GM19463 (cell line): Measurements from ENCODE around the gene CAB39L.
"Not testable (repeated sequence)": the region's sequence is repeated elsewhere in the genome, so short reads cannot be mapped to it uniquely, and the experiment has no call there.

Source experiments
- ATAC-seq: cut with Tn5 transposase; IDR thresholded peaks from one replicate; pipeline ENCODE4 v1.9.1; 2021; ENCODE audit warnings: mild to moderate bottlenecking, moderate library complexity; ENCODE audit not compliant: unreplicated experiment

Gene CAB39L

GRCh38 chr13:49348751-49349150 lies 95.1 kb downstream of the CAB39L start:
- ATAC-seq, result no peak

DNA sequence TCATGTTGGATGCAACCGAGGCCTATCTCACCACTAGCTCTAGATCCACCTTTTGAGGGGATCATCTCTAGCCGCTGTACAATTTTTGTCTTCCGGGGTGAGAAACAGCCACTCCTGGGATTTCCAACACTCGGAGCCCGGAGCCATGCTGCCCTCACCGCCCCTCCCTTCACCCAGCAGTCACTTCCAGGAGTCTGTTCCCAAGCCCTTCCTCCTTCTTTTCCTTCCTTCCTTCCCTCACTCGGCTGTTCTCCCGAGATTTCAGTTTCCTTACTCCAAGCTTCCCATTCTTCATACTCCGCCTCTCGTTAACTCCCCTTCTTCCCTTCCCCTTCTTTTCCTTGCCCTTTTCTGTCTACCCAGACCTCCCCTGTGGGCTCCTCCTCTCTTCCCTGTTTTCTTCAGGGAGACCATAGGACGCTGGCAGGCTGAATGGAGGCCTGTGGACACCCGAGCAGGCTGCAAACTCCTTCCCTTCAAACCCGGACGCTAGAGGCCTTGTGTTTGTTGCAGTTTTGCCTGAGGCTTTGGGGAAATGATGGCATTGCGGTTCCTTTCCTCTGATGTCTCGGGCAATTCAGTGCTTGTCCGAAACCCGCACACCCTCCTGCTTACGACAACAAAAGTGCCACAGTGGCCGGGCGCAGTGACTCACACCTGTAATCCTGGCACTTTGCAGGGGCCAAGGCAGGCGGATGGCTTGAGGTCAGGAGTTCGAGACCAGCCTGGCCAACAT lies 96.0 kb downstream of the CAB39L start:
- ATAC-seq, result no peak

GRCh38 chr13:49346460-49346859 lies 97.4 kb downstream of the CAB39L start:
- ATAC-seq, result no peak

- no peak for ATAC-seq
Measured at GRCh38 chr13:49343731-49344130, 100.1 kb downstream of the CAB39L start.

GRCh38 chr13:49343255-49343654 lies 100.6 kb downstream of the CAB39L start:
- no peak for ATAC-seq

DNA sequence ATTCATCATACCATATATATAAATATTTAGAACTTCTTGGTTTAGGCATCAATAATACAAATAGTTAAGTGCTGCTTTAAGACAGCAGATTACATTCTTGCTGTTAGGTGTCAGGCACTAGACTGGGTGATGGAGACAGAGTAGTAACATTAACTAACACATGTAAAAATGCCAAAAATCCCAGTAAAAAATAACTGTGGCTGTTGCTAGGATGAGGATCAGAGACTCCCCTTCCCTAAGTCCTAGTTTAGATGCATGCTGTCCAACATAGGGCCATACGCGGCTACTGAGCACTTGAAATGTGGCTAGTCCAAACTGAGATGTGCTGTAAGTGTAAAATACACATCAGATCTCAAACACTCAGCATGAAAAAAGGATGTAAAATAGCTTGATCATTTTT lies 101.4 kb downstream of the CAB39L start:
- no peak for ATAC-seq

GRCh38 chr13:49341941-49342340 lies 101.9 kb downstream of the CAB39L start:
- ATAC-seq, result no peak

GRCh38 chr13:49341517-49341916 lies 102.3 kb downstream of the CAB39L start:
- no peak for ATAC-seq

DNA sequence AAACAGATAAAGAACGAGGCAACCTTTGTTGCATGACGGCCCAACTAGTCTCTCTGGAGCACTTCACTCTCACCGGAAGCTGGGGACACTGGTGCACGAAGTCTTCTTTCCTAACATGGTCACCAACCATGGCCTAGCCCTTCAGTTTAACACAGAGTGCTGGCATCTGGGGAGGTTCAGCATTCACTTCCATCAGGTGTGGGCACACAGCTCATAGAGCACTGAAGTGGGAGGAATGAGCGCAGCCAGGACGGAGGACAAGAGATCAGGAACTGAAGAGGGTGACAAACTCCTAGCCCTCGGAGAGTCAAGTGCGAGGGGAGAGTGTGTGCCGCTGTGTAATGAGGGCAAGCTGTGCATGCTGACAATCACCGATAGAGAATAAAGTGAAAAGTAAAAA lies 103.7 kb downstream of the CAB39L start:
- no peak for ATAC-seq

DNA sequence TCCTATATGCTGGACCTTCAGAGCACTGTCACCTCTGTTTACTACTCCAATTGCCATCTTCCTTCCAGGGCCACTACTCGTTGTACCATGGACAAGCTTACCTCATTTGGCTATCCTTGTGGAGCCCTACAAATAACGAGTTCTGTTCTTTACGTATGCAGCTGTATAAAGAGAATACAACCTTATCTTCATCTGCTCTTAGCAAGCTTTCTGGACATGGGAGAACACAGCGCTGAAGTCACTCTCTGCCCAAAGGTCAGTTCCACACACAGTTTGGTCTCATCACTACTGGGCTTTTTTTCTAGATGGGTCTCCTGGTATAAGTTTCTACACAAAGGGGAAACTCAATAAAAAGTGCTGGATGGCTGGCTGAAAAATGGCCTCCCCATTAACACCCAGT lies 107.2 kb downstream of the CAB39L start:
- ATAC-seq, result no peak

- no peak for ATAC-seq
Measured at GRCh38 chr13:49330546-49330864, 113.4 kb downstream of the CAB39L start.

DNA sequence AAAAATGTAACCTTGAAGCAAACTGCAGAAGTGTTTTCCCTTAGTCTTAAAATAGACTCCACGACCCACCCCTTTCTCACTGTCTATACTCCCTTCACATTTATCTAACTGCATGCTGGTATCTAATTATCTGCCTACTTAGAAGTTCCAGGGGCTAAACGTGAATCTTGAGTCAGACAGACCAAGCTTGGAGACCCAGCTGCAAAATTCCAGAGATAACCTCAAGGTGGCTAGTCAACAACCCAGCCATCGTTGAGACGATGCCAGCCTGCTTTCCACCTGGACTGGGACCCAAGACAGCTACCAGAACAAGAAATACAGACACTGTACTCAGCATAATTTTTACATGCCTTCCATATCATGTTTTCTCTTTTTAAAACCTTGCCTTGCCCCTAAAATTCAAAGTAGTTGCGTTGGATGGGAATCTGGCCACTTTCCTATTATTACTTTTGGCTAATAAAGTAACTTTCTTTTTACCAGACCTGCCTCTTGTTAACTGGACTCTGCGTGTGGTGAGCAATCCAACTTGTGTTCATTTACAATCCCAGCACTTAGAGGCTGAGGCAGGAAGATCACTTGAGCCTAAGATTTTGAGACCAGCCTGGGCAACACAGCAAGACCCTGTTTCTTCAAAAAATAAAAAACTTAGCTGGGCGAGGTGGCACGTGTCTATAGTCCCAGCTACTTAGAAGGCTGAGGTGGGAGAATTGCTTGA lies 113.9 kb downstream of the CAB39L start:
- ATAC-seq, result no peak

DNA sequence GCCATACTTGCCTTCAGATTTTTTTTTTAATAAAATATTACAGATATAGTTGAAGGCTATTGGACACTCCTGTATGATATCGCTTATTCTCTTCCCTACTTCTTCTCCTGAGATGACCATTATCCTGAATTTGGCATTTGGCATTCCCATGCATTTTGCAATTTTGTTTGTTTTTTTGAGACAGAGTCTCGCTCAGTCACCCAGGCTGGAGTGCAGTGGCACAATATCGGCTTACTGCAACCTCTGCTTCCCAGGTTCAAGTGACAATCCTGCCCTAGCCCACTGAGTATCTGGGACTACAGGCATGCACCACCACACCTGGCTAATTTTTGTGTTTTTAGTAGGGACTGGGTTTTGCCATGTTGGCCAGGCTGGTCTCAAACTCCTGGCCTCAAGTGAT lies 116.7 kb downstream of the CAB39L start:
- ATAC-seq, result not testable (repeated sequence)

DNA sequence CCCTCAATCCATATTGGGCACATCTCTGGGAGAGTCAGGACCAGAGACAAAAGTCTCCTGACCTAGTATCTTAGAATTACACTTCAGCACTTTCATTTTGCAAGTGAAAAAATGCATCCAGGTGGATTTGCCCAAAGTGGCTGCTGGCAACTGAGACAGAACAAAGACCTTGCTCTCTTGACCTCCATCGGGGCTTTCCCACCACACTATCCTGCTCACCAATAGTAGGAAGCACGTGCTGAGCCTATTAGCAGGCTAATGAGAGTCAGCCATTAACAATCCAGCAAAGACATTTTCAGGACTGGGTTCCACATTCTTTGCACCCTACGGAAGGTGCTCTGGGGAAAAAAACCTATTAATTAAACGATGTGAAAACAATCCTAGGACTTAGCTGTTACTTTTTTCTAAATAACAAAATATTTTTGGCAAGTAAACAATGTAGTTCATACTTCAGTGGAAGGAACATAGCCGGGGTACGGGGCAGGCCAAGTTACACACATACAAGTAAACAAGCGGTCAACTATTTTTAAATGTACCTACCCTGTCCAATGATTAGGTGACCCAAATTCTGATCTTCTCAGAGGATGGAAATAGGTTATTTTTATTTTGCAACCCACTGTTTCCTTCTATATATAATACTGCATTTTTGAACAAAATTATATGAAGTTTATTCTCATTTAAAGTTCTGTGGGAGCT lies 117.5 kb downstream of the CAB39L start:
- ATAC-seq, result no peak

DNA sequence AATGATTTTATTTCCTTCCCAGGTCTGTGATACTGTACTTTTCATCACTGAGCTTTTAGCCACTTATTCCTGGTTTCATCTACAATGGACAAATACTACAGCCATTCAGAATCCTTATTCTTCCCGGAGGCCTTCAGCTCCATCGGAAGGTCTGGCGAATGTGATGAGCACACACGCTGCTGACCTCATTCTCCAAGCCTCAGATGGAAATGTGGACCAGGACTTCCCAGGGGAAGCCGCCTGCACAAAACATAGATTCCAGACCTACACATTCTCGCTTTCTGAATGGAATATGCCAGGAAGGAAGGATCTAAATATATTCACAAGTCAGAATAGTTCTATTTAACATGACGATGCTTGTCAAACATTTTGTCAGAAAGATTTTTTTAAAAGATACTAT lies 120.5 kb downstream of the CAB39L start:
- ATAC-seq, result no peak

DNA sequence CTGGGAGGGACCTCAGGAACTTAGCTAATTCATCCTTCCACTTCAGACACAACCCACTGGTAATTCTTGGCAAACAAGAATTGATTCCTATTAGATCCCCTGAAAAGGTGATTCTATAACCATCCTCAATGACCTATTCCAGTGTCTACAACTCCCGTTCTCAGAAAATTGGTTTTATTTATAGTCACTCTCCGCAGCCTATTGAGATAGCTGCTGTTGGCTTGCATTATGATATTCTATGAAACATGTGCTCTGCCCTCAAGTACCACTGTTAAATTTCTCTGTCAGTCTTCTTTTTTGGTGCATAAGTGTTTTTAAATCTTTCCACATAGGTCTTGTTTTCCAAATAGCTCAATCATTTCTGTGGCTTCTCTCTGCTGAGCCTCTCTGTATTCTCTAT lies 121.2 kb downstream of the CAB39L start:
- ATAC-seq, result no peak

- no peak for ATAC-seq
Measured at GRCh38 chr13:49320975-49321374, 122.9 kb downstream of the CAB39L start.

DNA sequence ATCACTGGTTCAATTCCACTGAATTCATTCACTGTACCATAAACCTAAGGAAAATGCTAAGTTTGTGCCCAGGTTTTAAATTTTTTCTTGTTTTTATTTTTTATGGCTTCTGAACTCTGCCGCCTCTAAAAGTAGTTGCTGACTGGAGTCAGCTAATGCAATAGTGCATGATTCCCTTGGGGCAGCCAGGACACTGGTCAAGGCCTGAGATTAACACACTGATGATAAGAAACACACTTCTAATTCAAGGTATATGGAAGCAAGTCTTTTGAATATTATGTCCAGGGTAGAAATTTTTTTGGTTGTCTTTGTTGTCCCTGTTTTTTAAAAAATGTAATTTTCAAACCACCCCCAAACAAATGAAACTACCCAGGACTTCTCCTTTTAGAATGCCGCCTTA lies 123.9 kb downstream of the CAB39L start:
- no peak for ATAC-seq

GRCh38 chr13:49319551-49319950 lies 124.3 kb downstream of the CAB39L start:
- ATAC-seq, result no peak

GRCh38 chr13:49315756-49316482 lies 127.9 kb downstream of the CAB39L start:
- ATAC-seq, result no peak

GRCh38 chr13:49315036-49315565 lies 128.8 kb downstream of the CAB39L start:
- ATAC-seq, result no peak
